ENCODE results near the gene GALNT9.

DNA sequence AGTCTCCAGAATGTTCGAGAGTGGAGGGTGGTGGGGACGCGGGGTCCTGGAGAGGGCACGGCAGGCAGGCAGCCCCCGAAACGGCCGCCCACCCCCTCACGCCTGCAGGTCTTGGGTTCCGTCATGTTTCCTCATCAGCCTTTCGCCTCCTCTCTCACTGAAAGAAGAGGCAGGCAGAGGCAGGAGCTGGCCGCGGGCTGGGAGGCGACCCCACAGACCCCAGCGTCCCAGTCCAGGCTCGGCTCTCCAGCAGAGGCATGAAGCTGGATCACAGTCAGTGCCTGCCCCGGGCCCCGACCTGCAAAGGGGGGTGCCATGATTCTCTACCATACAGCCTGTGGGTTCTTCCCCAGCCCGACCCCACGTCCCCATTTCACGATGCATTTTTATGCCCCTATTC is 13.4 kb downstream of the GALNT9 start:
- TF ChIP-seq, protein P1, sequence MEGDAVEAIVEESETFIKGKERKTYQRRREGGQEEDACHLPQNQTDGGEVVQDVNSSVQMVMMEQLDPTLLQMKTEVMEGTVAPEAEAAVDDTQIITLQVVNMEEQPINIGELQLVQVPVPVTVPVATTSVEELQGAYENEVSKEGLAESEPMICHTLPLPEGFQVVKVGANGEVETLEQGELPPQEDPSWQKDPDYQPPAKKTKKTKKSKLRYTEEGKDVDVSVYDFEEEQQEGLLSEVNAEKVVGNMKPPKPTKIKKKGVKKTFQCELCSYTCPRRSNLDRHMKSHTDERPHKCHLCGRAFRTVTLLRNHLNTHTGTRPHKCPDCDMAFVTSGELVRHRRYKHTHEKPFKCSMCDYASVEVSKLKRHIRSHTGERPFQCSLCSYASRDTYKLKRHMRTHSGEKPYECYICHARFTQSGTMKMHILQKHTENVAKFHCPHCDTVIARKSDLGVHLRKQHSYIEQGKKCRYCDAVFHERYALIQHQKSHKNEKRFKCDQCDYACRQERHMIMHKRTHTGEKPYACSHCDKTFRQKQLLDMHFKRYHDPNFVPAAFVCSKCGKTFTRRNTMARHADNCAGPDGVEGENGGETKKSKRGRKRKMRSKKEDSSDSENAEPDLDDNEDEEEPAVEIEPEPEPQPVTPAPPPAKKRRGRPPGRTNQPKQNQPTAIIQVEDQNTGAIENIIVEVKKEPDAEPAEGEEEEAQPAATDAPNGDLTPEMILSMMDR (conservative IDR thresholded peaks at IDR 0.05; ENCODE audit: low read depth, low read length): no peak
- TF ChIP-seq EZH2phosphoT487 (IDR thresholded peaks at IDR 0.05; ENCODE audit: borderline replicate concordance, low read length): no peak
- TF ChIP-seq EZH2 (IDR thresholded peaks at IDR 0.05; ENCODE audit: low read length, unreplicated experiment): no peak
